PC-3 (cell line): ENCODE results near the gene SLC2A2.

ENCODE experiments used
- EZH2 ChIP-seq: fragments of 300-600 bp; sonication (generic); IDR thresholded peaks from one replicate; pipeline ENCODE4 v1.6.1; 2017; ENCODE audit warnings: antibody characterized with exemption, mild to moderate bottlenecking, low read length; ENCODE audit not compliant: unreplicated experiment
- TF ChIP-seq, protein P1 (sequence below): fragments of 300-600 bp; sonication (generic); conservative IDR thresholded peaks from 2 replicates; pipeline ENCODE4 v1.5.1; 2017; ENCODE audit warnings: antibody characterized with exemption, low read depth, mild to moderate bottlenecking, low read length

DNA sequence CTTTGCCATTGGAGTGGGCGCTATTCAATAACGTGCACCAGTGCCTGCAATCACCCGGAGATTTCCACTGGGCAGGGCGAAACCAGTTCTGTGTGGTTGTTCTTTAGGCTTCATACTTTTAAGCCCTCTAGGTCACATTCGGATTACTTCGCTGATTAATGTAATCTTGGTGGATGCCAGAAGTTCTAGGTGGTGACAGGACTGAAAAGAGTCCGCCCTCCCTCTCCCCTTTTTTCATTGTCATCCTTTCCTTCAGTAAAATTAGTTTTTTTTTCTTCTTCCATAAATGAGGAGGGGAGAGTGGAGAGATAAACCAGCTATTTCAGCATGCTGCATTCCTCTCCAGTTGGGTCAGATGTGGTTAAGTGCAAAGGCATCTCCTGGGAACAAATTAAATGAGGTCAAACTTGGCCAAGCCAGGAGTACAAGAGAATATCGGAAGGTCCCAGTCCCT, 2.3 kb upstream of the SLC2A2 start:
- TF ChIP-seq, protein P1, sequence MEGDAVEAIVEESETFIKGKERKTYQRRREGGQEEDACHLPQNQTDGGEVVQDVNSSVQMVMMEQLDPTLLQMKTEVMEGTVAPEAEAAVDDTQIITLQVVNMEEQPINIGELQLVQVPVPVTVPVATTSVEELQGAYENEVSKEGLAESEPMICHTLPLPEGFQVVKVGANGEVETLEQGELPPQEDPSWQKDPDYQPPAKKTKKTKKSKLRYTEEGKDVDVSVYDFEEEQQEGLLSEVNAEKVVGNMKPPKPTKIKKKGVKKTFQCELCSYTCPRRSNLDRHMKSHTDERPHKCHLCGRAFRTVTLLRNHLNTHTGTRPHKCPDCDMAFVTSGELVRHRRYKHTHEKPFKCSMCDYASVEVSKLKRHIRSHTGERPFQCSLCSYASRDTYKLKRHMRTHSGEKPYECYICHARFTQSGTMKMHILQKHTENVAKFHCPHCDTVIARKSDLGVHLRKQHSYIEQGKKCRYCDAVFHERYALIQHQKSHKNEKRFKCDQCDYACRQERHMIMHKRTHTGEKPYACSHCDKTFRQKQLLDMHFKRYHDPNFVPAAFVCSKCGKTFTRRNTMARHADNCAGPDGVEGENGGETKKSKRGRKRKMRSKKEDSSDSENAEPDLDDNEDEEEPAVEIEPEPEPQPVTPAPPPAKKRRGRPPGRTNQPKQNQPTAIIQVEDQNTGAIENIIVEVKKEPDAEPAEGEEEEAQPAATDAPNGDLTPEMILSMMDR: no peak
- no peak for TF ChIP-seq EZH2
